ENCODE data around the gene SLC12A7.
"Not testable (repeated sequence)": the region's sequence is repeated elsewhere in the genome, so short reads cannot be mapped to it uniquely, and the experiment has no call there.

Gene SLC12A7

GRCh38 chr5:1032011-1032410 lies 79.9 kb downstream of the SLC12A7 start:
- DNase-seq = no peak

GRCh38 chr5:1031306-1031959 lies 80.4 kb downstream of the SLC12A7 start:
- DNase-seq = no peak

- DNase-seq = no peak
These were observed 81.0 kb downstream of the SLC12A7 start for GRCh38 chr5:1030801-1031271.

GRCh38 chr5:1029945-1030625 lies 81.8 kb downstream of the SLC12A7 start:
- no peak for DNase-seq

GRCh38 chr5:1029282-1029944 lies 82.5 kb downstream of the SLC12A7 start:
- DNase-seq = no peak

GRCh38 chr5:1028481-1029281 lies 83.2 kb downstream of the SLC12A7 start:
- no peak for DNase-seq

- no peak for DNase-seq
These were observed 84.0 kb downstream of the SLC12A7 start for GRCh38 chr5:1027631-1028441.

GRCh38 chr5:1026700-1027621 lies 84.9 kb downstream of the SLC12A7 start:
- DNase-seq = no peak

- DNase-seq = not testable (repeated sequence)
These were observed 89.9 kb downstream of the SLC12A7 start for GRCh38 chr5:1021969-1022336.

GRCh38 chr5:1021136-1021968 lies 90.5 kb downstream of the SLC12A7 start:
- no peak for DNase-seq

GRCh38 chr5:1020452-1020961 lies 91.4 kb downstream of the SLC12A7 start:
- no peak for DNase-seq

GRCh38 chr5:1019001-1019905 lies 92.6 kb downstream of the SLC12A7 start:
- DNase-seq = no peak

- DNase-seq = no peak
These were observed 93.3 kb downstream of the SLC12A7 start for GRCh38 chr5:1018596-1018995.

GRCh38 chr5:1017691-1018455 lies 94.0 kb downstream of the SLC12A7 start:
- no peak for DNase-seq

GRCh38 chr5:1017056-1017455 lies 94.8 kb downstream of the SLC12A7 start:
- no peak for DNase-seq

GRCh38 chr5:1016476-1016875 lies 95.4 kb downstream of the SLC12A7 start:
- no peak for DNase-seq

- DNase-seq = no peak
These were observed 95.8 kb downstream of the SLC12A7 start for GRCh38 chr5:1016036-1016435.

GRCh38 chr5:1015507-1015906 lies 96.4 kb downstream of the SLC12A7 start:
- no peak for DNase-seq

All from CD4-positive, alpha-beta T cell treated with Interleukin-17A for 4 hours (primary cell).